ENCODE data around the gene ME1.

The ME1 gene

DNA sequence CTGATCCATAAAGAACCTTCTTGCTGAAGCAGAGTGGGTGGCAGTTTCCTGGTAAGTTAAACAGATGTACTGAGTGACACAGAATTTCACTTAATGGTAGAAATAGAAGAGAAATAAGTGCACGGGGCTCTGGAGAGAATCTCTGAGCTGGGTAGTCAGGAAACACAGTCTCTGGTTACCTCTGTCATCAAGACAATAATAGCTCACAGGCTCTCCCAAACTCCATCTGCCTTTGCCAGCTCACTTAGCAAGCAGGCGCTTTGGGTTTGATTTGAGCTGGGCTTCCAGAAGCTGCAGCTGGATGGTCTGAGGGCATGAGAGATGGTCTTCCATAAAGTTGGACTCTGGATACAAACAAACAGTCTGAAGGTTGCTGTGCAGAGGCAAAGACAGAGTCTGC, 41.9 kb upstream of the ME1 start:
- TF ChIP-seq MYC (IDR thresholded peaks at IDR 0.05; ENCODE audit: low read depth, low read length) = no peak
- TF ChIP-seq, protein P1, sequence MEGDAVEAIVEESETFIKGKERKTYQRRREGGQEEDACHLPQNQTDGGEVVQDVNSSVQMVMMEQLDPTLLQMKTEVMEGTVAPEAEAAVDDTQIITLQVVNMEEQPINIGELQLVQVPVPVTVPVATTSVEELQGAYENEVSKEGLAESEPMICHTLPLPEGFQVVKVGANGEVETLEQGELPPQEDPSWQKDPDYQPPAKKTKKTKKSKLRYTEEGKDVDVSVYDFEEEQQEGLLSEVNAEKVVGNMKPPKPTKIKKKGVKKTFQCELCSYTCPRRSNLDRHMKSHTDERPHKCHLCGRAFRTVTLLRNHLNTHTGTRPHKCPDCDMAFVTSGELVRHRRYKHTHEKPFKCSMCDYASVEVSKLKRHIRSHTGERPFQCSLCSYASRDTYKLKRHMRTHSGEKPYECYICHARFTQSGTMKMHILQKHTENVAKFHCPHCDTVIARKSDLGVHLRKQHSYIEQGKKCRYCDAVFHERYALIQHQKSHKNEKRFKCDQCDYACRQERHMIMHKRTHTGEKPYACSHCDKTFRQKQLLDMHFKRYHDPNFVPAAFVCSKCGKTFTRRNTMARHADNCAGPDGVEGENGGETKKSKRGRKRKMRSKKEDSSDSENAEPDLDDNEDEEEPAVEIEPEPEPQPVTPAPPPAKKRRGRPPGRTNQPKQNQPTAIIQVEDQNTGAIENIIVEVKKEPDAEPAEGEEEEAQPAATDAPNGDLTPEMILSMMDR (IDR thresholded peaks at IDR 0.05; ENCODE audit: low read depth, low read length) = no peak
- TF ChIP-seq, protein P2, sequence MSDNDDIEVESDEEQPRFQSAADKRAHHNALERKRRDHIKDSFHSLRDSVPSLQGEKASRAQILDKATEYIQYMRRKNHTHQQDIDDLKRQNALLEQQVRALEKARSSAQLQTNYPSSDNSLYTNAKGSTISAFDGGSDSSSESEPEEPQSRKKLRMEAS (IDR thresholded peaks at IDR 0.05; ENCODE audit: low read depth, low read length) = no peak
- TF ChIP-seq POLR2A (IDR thresholded peaks at IDR 0.05; ENCODE audit: extremely low read depth, insufficient read length) = no peak

DNA sequence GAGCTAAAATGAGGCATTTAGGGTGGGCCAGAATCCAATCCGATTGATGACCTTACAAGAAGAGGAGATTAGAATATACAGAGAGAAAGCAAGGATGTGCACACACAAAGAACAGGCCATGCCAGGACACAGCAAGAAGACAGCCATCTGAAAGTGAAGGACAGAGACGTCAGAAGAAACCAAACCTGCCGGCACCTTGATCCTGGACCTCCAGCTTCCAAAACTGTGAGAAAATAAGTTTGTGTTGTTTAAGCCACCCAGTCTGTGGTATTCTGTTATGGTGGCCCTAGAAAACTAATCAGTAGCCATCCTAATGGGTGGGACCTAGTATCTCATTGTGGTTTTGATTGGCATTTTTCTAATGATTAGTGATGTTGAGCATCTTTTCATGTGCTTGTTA, 39.7 kb upstream of the ME1 start:
- H3K4me3 ChIP-seq (ENCODE audit: low read depth, low read length) = no peak overlapping the region
- DNase-seq (ENCODE audit: low read depth) = no peak
- TF ChIP-seq, protein P1 (IDR thresholded peaks at IDR 0.05; ENCODE audit: low read depth, low read length) = no peak
- TF ChIP-seq POLR2A (IDR thresholded peaks at IDR 0.05; ENCODE audit: extremely low read depth, insufficient read length) (no peak), MYC (IDR thresholded peaks at IDR 0.05; ENCODE audit: low read depth, low read length) (no peak)
- TF ChIP-seq, protein P2 (IDR thresholded peaks at IDR 0.05; ENCODE audit: low read depth, low read length) = no peak

More for the DNA sequence above, 41.9 kb upstream of the ME1 start:
- no peak for DNase-seq (ENCODE audit: low read depth)
- no peak overlapping the region for H3K4me3 ChIP-seq (ENCODE audit: low read depth, low read length)

DNA sequence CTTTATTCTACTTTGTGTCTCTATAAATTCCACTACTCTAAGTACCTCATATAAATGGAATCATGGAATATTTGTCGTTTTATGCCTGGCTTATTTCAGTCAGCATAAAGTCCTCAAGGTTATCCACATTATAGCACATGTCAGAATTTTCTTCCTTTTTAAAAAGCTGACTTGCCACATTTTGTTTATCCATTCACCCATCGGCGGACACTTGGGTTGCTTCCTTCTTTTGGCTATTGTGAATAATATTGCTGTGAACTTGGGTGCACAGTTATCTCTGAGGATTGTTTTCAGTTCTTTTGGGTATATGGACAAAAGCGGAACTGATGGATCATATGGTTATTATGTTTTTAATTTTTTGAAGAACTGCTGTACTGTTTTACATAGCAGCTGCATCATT, 39.1 kb upstream of the ME1 start:
- TF ChIP-seq POLR2A (IDR thresholded peaks at IDR 0.05; ENCODE audit: extremely low read depth, insufficient read length) = no peak
- no peak for TF ChIP-seq MYC (IDR thresholded peaks at IDR 0.05; ENCODE audit: low read depth, low read length)
- TF ChIP-seq, protein P1 (IDR thresholded peaks at IDR 0.05; ENCODE audit: low read depth, low read length) = no peak
- TF ChIP-seq, protein P2 (IDR thresholded peaks at IDR 0.05; ENCODE audit: low read depth, low read length) = no peak
- no peak overlapping the region for H3K4me3 ChIP-seq (ENCODE audit: low read depth, low read length)
- no peak for DNase-seq (ENCODE audit: low read depth)

DNA sequence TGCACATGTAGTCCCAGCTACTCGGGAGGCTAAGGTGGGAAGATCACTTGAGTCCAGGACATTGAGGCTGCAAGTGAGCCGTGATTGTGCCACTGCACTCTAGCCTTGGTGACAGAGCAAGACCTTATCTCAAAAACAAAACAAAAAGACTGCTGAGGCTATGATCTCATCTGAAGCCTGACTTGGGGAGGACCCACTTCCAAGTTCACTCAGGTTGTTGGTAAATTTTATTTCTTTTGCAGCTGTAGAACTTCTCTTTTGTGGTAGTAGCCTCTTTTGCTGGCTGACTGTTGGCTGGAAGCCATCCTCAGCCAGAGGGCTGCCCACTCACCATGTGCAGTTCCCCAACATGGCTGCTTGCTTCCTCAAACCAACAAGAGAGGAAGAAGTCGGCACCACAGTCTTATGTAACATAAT, 36.8 kb upstream of the ME1 start:
- no peak overlapping the region for H3K4me3 ChIP-seq (ENCODE audit: low read depth, low read length)
- TF ChIP-seq, protein P2 (IDR thresholded peaks at IDR 0.05; ENCODE audit: low read depth, low read length) = peak; percentile 66
- peak; percentile 83 for TF ChIP-seq MYC (IDR thresholded peaks at IDR 0.05; ENCODE audit: low read depth, low read length)
- no peak for TF ChIP-seq POLR2A (IDR thresholded peaks at IDR 0.05; ENCODE audit: extremely low read depth, insufficient read length)
- TF ChIP-seq, protein P1 (IDR thresholded peaks at IDR 0.05; ENCODE audit: low read depth, low read length) = no peak
- DNase-seq (ENCODE audit: low read depth) = peak; percentile 87

DNA sequence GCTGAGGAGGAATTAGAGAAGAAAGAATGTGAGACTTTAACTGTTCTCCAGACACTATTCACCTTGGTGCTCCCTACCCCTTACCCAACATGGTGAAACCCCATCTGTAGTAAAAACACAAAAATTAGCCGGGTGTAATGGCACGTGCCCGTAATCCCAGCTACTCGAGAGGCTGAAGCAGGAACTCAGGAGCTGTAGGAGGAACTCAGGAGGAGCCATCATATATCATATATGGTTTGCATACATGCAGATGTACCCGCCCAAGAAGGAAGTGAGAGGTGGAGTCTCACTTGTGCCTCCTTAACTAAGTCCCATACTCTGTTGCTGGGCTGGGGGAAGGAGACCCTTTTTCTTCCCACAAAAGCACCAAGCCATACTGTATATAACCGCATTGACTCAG, 35.5 kb upstream of the ME1 start:
- peak; percentile 10 for DNase-seq (ENCODE audit: low read depth)
- H3K4me3 ChIP-seq (ENCODE audit: low read depth, low read length) = no peak overlapping the region
- TF ChIP-seq, protein P1 (IDR thresholded peaks at IDR 0.05; ENCODE audit: low read depth, low read length) = no peak
